ENCODE measurements around the gene TMIGD1.

The TMIGD1 gene

GRCh38 chr17:30290077-30290476, 43.8 kb downstream of the TMIGD1 start:
- no peak for DNase-seq (ENCODE audit: low read depth)

GRCh38 chr17:30279156-30279555, 54.7 kb downstream of the TMIGD1 start:
- no peak for DNase-seq (ENCODE audit: low read depth)

GRCh38 chr17:30278032-30278431, 55.8 kb downstream of the TMIGD1 start:
- no peak for DNase-seq (ENCODE audit: low read depth)

GRCh38 chr17:30275911-30276310, 57.9 kb downstream of the TMIGD1 start:
- DNase-seq (ENCODE audit: low read depth), result no peak

GRCh38 chr17:30274887-30275286, 59.0 kb downstream of the TMIGD1 start:
- no peak for DNase-seq (ENCODE audit: low read depth)

- no peak for DNase-seq (ENCODE audit: low read depth)
Measured at GRCh38 chr17:30273373-30273772, 60.5 kb downstream of the TMIGD1 start.

GRCh38 chr17:30271102-30271501, 62.8 kb downstream of the TMIGD1 start:
- no peak for DNase-seq (ENCODE audit: low read depth)

- DNase-seq (ENCODE audit: low read depth), result no peak
Measured at GRCh38 chr17:30267625-30268024, 66.2 kb downstream of the TMIGD1 start.

Measured in stimulated activated CD8-positive, alpha-beta memory T cell treated with anti-CD3 and anti-CD28 coated beads, Interleukin-12 subunit alpha, Interleukin-12 subunit beta, amount 100 ng/mL, for 1 hour (primary cell).